ENCODE measurements around the gene SPINDOC. TPM values are rescaled to one million over a fixed set of nuclear protein-coding genes. Genes with fewer than 3 reads are reported as not detected.
"Not testable (repeated sequence)": the region's sequence is repeated elsewhere in the genome, so short reads cannot be mapped to it uniquely, and the experiment has no call there.

The SPINDOC gene
- total RNA-seq, 1 experiment from 2014 or later, result 49.7 TPM

DNA sequence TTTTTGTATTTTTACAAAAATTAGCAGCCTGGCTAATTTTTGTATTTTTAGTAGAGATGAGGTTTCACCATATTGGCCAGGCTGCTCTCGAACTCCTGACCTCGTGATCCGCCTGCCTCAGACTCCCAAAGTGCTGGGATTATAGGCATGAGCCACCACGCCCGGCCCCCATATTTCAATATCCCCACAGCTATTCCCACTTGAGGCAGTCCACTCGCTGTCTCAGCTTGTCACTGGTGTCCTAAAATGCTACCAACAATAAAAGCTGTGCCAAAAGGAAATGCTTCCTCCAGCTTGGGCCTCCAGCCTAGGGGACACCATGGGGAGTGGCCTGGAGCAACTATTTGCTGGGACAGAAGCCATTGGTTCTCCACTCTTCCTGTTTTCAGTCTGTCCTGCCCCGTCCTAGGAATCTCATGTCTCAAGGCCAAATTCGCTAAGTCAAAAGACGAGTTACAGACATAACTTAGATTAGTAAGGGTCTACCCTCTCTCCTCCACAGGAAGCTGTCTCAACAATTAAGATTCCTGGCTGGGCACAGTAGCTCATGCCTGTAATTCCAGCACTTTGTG is 7.3 kb upstream of the SPINDOC start:
- no peaks in the 10 kb centered on the region for H3K9me2 ChIP-seq (ENCODE audit: insufficient read depth)
- no peaks in the 10 kb centered on the region for H3K36me3 ChIP-seq (ENCODE audit: low read depth)
- no peak overlapping the region for H2AFZ ChIP-seq
- POLR2A ChIA-PET (ENCODE audit: unreplicated experiment), result no interaction called here
- intact Hi-C loops (cut with micrococcal nuclease; ENCODE audit: unreplicated experiment), result no loop called here
- no peak overlapping the region for H3K4me3 ChIP-seq
- H3K9me3 ChIP-seq (ENCODE audit: insufficient read depth, low read depth), result no peaks in the 10 kb centered on the region
- no peaks in the 10 kb centered on the region for H4K20me1 ChIP-seq (ENCODE audit: insufficient read depth)
- H3K27ac ChIP-seq, result no peak overlapping the region
- no peak for DNase-seq
- TF ChIP-seq EZH2 (IDR thresholded peaks at IDR 0.05; ENCODE audit: low read depth), result no peak
- TF ChIP-seq, protein P1, sequence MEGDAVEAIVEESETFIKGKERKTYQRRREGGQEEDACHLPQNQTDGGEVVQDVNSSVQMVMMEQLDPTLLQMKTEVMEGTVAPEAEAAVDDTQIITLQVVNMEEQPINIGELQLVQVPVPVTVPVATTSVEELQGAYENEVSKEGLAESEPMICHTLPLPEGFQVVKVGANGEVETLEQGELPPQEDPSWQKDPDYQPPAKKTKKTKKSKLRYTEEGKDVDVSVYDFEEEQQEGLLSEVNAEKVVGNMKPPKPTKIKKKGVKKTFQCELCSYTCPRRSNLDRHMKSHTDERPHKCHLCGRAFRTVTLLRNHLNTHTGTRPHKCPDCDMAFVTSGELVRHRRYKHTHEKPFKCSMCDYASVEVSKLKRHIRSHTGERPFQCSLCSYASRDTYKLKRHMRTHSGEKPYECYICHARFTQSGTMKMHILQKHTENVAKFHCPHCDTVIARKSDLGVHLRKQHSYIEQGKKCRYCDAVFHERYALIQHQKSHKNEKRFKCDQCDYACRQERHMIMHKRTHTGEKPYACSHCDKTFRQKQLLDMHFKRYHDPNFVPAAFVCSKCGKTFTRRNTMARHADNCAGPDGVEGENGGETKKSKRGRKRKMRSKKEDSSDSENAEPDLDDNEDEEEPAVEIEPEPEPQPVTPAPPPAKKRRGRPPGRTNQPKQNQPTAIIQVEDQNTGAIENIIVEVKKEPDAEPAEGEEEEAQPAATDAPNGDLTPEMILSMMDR (conservative IDR thresholded peaks at IDR 0.05), result no peak
- peaks cover 46% of the 10 kb centered on the region for H3K4me1 ChIP-seq (replicated peaks; ENCODE audit: insufficient read depth)
- no TSS peak for BruUV-seq (replicated peaks)
- H3K79me2 ChIP-seq (ENCODE audit: low read depth), result no peaks in the 10 kb centered on the region
- CTCF ChIA-PET, result interaction anchor here (0.6 kb wide), 2 partner anchors 131 to 907 kb away, joined by 5 to 7 read pairs; no protein-coding TSS in a partner anchor
- no peaks in the 10 kb centered on the region for H3K27me3 ChIP-seq (ENCODE audit: insufficient read depth, low read depth)
- H3K4me2 ChIP-seq, result no peak overlapping the region
- peaks cover 44% of the 10 kb centered on the region for H3F3A ChIP-seq (ENCODE audit: insufficient read depth, low read depth)

DNA sequence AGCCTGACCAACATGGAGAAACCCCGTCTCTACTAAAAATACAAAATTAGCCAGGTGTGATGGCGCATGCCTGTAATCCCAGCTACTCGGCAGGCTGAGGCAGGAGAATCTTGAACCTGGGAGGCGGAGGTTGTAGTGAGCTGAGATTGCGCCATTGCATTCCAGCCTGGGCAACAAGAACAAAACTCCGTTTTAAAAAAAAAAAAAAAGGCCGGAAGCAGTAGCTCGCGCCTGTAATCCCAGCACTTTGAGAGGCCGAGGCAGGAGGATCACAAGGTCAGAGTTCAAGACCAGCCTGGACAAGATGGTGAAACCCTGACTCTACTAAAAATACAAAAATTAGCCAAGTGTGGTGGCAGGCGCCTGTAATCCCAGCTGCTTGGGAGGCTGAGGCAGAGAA is 2.9 kb upstream of the SPINDOC start:
- H3K9me2 ChIP-seq (ENCODE audit: insufficient read depth); H3K27ac ChIP-seq; intact Hi-C loops (cut with micrococcal nuclease; ENCODE audit: unreplicated experiment); H2AFZ ChIP-seq; H3F3A ChIP-seq (ENCODE audit: insufficient read depth, low read depth); H4K20me1 ChIP-seq (ENCODE audit: insufficient read depth); H3K36me3 ChIP-seq (ENCODE audit: low read depth); CTCF ChIA-PET; DNase-seq; BruUV-seq (replicated peaks); H3K27me3 ChIP-seq (ENCODE audit: insufficient read depth, low read depth); H3K4me2 ChIP-seq; H3K4me3 ChIP-seq; POLR2A ChIA-PET (ENCODE audit: unreplicated experiment); H3K9me3 ChIP-seq (ENCODE audit: insufficient read depth, low read depth): not testable (repeated sequence)
- H3K79me2 ChIP-seq (ENCODE audit: low read depth), result peaks cover 19% of the 10 kb centered on the region
- peaks cover 21% of the 10 kb centered on the region for H3K4me1 ChIP-seq (replicated peaks; ENCODE audit: insufficient read depth)

DNA sequence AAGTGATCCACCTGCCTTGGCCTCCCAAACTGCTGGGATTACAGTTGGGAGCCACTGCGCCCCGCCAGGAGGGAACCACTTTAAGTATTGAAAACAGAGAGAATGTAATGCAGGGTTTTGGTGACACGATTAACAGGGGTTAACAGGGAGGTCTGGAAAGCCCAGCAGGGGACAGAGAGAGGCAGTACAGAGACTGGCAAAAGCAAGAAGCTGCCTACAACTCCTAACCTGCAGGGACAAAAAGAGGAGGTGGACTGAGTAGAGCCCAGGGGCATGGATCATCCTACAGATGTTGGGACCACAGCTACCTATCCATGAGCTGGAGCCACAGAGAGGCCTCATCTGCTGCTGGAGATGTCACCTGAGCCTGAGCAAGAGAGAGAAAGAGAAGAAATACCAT is 1.7 kb upstream of the SPINDOC start:
- no peak for TF ChIP-seq EZH2 (IDR thresholded peaks at IDR 0.05; ENCODE audit: low read depth)
- TF ChIP-seq, protein P1 (conservative IDR thresholded peaks at IDR 0.05), result no peak
- Histone ChIP-seq H3K27ac (no peak overlapping the region), H3K27me3 (ENCODE audit: insufficient read depth, low read depth) (no peaks in the 10 kb centered on the region), H2AFZ (no peak overlapping the region), H3K79me2 (ENCODE audit: low read depth) (peaks cover 29% of the 10 kb centered on the region), H3K4me1 (replicated peaks; ENCODE audit: insufficient read depth) (peaks cover 17% of the 10 kb centered on the region), H3K9me3 (ENCODE audit: insufficient read depth, low read depth) (no peaks in the 10 kb centered on the region), H3F3A (ENCODE audit: insufficient read depth, low read depth) (peaks cover 6% of the 10 kb centered on the region; the same call in 1 of the 2 replicates), H3K4me3 (no peak overlapping the region), H3K9me2 (ENCODE audit: insufficient read depth) (no peaks in the 10 kb centered on the region), H3K36me3 (ENCODE audit: low read depth) (no peaks in the 10 kb centered on the region), H3K4me2 (no peak overlapping the region), H4K20me1 (ENCODE audit: insufficient read depth) (peaks cover 12% of the 10 kb centered on the region; the same call in 1 of the 2 replicates)
- ChIA-PET CTCF (interaction anchor here (0.7 kb wide), 1 partner anchor 22 kb away, joined by 6 read pairs; no protein-coding TSS in a partner anchor), POLR2A (ENCODE audit: unreplicated experiment) (no interaction called here)
- no TSS peak for BruUV-seq (replicated peaks)
- no peak for DNase-seq
- intact Hi-C loops (cut with micrococcal nuclease; ENCODE audit: unreplicated experiment), result no loop called here
